A549 treated with CpdA at 1 μM for 4 hours (cell line): Measurements from ENCODE around the gene SPATA31D1. TPM values are rescaled to one million over a fixed set of nuclear protein-coding genes. Genes with fewer than 3 reads are reported as not detected.

Experiments
- total RNA-seq: library from RNA; stranded (reverse); fragments of 200-300 nt; extraction: Qiagen RNA extraction; gene quantifications from 5 replicates; pipeline ENCODE4 v1.2.3, GENCODE V29; 2022; ENCODE audit warnings: low read depth

The SPATA31D1 gene
- total RNA-seq = not detected in 5 replicates

GRCh38 chr9:81988472-81988871 is at the start of gene SPATA31D1:
SPATA31D1 (plus strand) TSS chr9:81988772; CDS start chr9:81988819, 47 bp downstream.

GRCh38 chr9:81943393-81943792 is 45.2 kb upstream of the SPATA31D1 start, which contains the start of gene SPATA31D3:
SPATA31D3 (plus strand) TSS chr9:81943500; CDS start chr9:81943586, 86 bp downstream.

Other genes with a start within 250 kb of the SPATA31D1 start
- not detected in 5 replicates for gene SPATA31D4, start 60.3 kb upstream of the SPATA31D1 start, total RNA-seq
- gene SPATA31D3, start 45.3 kb upstream of the SPATA31D1 start, total RNA-seq = not detected in 5 replicates